H9 (cell line): ENCODE data around the gene UNC13C. TPM values are rescaled to one million over a fixed set of nuclear protein-coding genes. Genes with fewer than 3 reads are reported as not detected.
A peak's percentile ranks its signal among the peaks of the same experiment; 100 is the strongest.

Source experiments
- DNase-seq: peaks from one replicate; pipeline ENCODE4 v3.0.0-alpha.2; 2017
- H2AFZ ChIP-seq: one replicate; pipeline ENCODE4 v1.6.1; 2013; ENCODE audit warnings: mild to moderate bottlenecking, low read length, control low read depth, moderate library complexity
- H2AK5ac ChIP-seq: 2 replicates; pipeline ENCODE4 v1.6.1; 2013; ENCODE audit warnings: low read length, control low read depth, mixed read lengths; ENCODE audit not compliant: insufficient read length
- H2BK120ac ChIP-seq: one replicate; pipeline ENCODE4 v1.6.1; 2013; ENCODE audit warnings: low read depth, mild to moderate bottlenecking, low read length, control low read depth, inconsistent platforms; ENCODE audit not compliant: poor library complexity, severe bottlenecking
- H2BK12ac ChIP-seq: 2 replicates; pipeline ENCODE4 v1.6.1; 2013; ENCODE audit warnings: low read length, control low read depth, mixed read lengths, low read depth; ENCODE audit not compliant: insufficient read length
- H2BK15ac ChIP-seq: 2 replicates; pipeline ENCODE4 v1.6.1; 2013; ENCODE audit warnings: low read depth, low read length, control low read depth
- H2BK20ac ChIP-seq: one replicate; pipeline ENCODE4 v1.6.1; 2013; ENCODE audit warnings: low read depth, mild to moderate bottlenecking, low read length, control low read depth, inconsistent platforms; ENCODE audit not compliant: poor library complexity, severe bottlenecking
- H2BK5ac ChIP-seq: 2 replicates; pipeline ENCODE4 v1.6.1; 2013; ENCODE audit warnings: low read length, control low read depth, mixed read lengths; ENCODE audit not compliant: insufficient read length
- H3K14ac ChIP-seq: 2 replicates; pipeline ENCODE4 v1.6.1; 2013; ENCODE audit warnings: low read length, control low read depth; ENCODE audit not compliant: insufficient read depth
- H3K18ac ChIP-seq: 2 replicates; pipeline ENCODE4 v1.6.1; 2013; ENCODE audit warnings: low read depth, mild to moderate bottlenecking, mixed read lengths, low read length, control low read depth; ENCODE audit not compliant: insufficient read length
- H3K23ac ChIP-seq: 2 replicates; pipeline ENCODE4 v1.6.1; 2013; ENCODE audit warnings: low read length, control low read depth, mixed read lengths, low read depth; ENCODE audit not compliant: insufficient read length
- H3K23me2 ChIP-seq: 2 replicates; pipeline ENCODE4 v1.6.1; 2013; ENCODE audit warnings: low read depth, mild to moderate bottlenecking, mixed read lengths, low read length, control low read depth; ENCODE audit not compliant: insufficient read length, poor library complexity, severe bottlenecking
- H3K27ac ChIP-seq: 2 replicates; pipeline ENCODE4 v1.5.1; 2013; ENCODE audit warnings: low read length, control low read depth, mixed read lengths, low read depth; ENCODE audit not compliant: insufficient read length
- H3K27me3 ChIP-seq: 2 replicates; pipeline ENCODE4 v1.6.1; 2013; ENCODE audit warnings: low read length, control low read depth, inconsistent platforms; ENCODE audit not compliant: insufficient read depth
- H3K4ac ChIP-seq: 2 replicates; pipeline ENCODE4 v1.6.1; 2013; ENCODE audit warnings: low read depth, mild to moderate bottlenecking, control low read depth, inconsistent platforms, low read length, moderate library complexity
- H3K4me1 ChIP-seq: 2 replicates; pipeline ENCODE4 v1.6.1; 2013; ENCODE audit warnings: low read length, control low read depth, inconsistent platforms; ENCODE audit not compliant: insufficient read depth
- H3K4me2 ChIP-seq: 2 replicates; pipeline ENCODE4 v1.6.1; 2013; ENCODE audit warnings: low read length, control low read depth, mixed read lengths; ENCODE audit not compliant: insufficient read length, insufficient read depth
- H3K56ac ChIP-seq: 2 replicates; pipeline ENCODE4 v1.6.1; 2013; ENCODE audit warnings: low read depth, mild to moderate bottlenecking, mixed read lengths, low read length, control low read depth; ENCODE audit not compliant: insufficient read length
- H3K79me1 ChIP-seq: 2 replicates; pipeline ENCODE4 v1.6.1; 2013; ENCODE audit warnings: low read depth, mild to moderate bottlenecking, moderate library complexity, low read length, control low read depth, inconsistent platforms; ENCODE audit not compliant: insufficient read depth, poor library complexity, severe bottlenecking
- H3K79me2 ChIP-seq: 2 replicates; pipeline ENCODE4 v1.6.1; 2013; ENCODE audit warnings: low read length, control low read depth, inconsistent platforms; ENCODE audit not compliant: insufficient read depth
- H3K9ac ChIP-seq: 2 replicates; pipeline ENCODE4 v1.6.1; 2013; ENCODE audit warnings: low read length, control low read depth, mixed read lengths; ENCODE audit not compliant: insufficient read length; ENCODE audit errors: extremely low read depth
- H3K9me3 ChIP-seq: one replicate; pipeline ENCODE4 v1.6.1; 2013; ENCODE audit warnings: low read depth, low read length, inconsistent platforms; ENCODE audit not compliant: control insufficient read depth
- H3T11ph ChIP-seq: one replicate; pipeline ENCODE4 v1.6.1; 2013; ENCODE audit warnings: mild to moderate bottlenecking, low read length, control low read depth, inconsistent platforms
- H4K20me1 ChIP-seq: one replicate; pipeline ENCODE4 v1.6.1; 2013; ENCODE audit not compliant: control insufficient read depth, insufficient read length, insufficient read depth
- H4K5ac ChIP-seq: 2 replicates; pipeline ENCODE4 v1.6.1; 2013; ENCODE audit warnings: low read depth, mild to moderate bottlenecking, mixed read lengths, low read length, control low read depth; ENCODE audit not compliant: insufficient read length
- H4K8ac ChIP-seq: replicated peaks from 2 replicates; pipeline ENCODE4 v1.6.1; 2013; ENCODE audit warnings: low read length, control low read depth, mixed read lengths, low read depth; ENCODE audit not compliant: insufficient read length
- H4K91ac ChIP-seq: 2 replicates; pipeline ENCODE4 v1.6.1; 2013; ENCODE audit warnings: low read depth, mild to moderate bottlenecking, moderate library complexity, mixed read lengths, low read length, control low read depth; ENCODE audit not compliant: insufficient read length
- H3K27ac Mint-ChIP-seq, 3 experiments: 2 replicates in 2 of 3; 3 replicates in 1 of 3; pipeline ENCODE4 v1.8.0; 2020 to 2021; ENCODE audit warnings: mixed read lengths in 3 of 3, mild to moderate bottlenecking in 1 of 3, moderate library complexity in 1 of 3
- H3K27me3 Mint-ChIP-seq: 2 replicates; pipeline ENCODE4 v1.8.0; 2021; ENCODE audit warnings: low read depth, mild to moderate bottlenecking, moderate library complexity, mixed read lengths
- H3K36me3 Mint-ChIP-seq, 3 experiments: 2 replicates in 2 of 3; 3 replicates in 1 of 3; pipeline ENCODE4 v1.8.0; 2020 to 2021; ENCODE audit warnings: low read depth in 3 of 3, mixed read lengths in 3 of 3; ENCODE audit not compliant: insufficient read depth in 1 of 3
- H3K4me1 Mint-ChIP-seq, 2 experiments: 2 replicates each; pipeline ENCODE4 v1.8.0; 2020; ENCODE audit warnings: mixed read lengths in 2 of 2
- H3K4me3 Mint-ChIP-seq, 2 experiments: 2 replicates in 1 of 2; 3 replicates in 1 of 2; pipeline ENCODE4 v1.8.0; 2020 to 2021; ENCODE audit warnings: mild to moderate bottlenecking in 2 of 2, mixed read lengths in 2 of 2, moderate library complexity in 1 of 2
- H3K9me3 Mint-ChIP-seq, 2 experiments: 2 replicates in 1 of 2; 3 replicates in 1 of 2; pipeline ENCODE4 v1.8.0; 2020; ENCODE audit warnings: mild to moderate bottlenecking in 2 of 2, mixed read lengths in 2 of 2, moderate library complexity in 1 of 2
- CTCF ChIP-seq: fragments of 200-600 bp; sonication (generic); conservative IDR thresholded peaks from 3 replicates; pipeline ENCODE4 v1.8.0; 2021; ENCODE audit warnings: antibody characterized with exemption, mild to moderate bottlenecking
- WGBS: extraction: QIAGEN DNeasy Blood & Tissue Kit; methylation state at CpG from one replicate; pipeline ENCODE4 v1.1.7; 2013; ENCODE audit warnings: missing lambda C conversion rate, low lambda C conversion rate, mixed read lengths; ENCODE audit not compliant: insufficient read length; ENCODE audit errors: extremely low coverage; 5-methylcytosine and 5-hydroxymethylcytosine counted together
- total RNA-seq: library from RNA; stranded (reverse); gene quantifications from 2 replicates; pipeline ENCODE4 v1.2.1, GENCODE V29; 2021

UNC13C gene
- total RNA-seq, 1 experiment from 2014 or later, result 0.02 TPM

GRCh38 chr15:53962646-53963561 is 15.3 kb upstream of the UNC13C start:
- Mint-ChIP-seq H3K27me3 (no peaks in the 10 kb centered on the region), H3K4me1 (peaks cover 7 to 11% of the 10 kb centered on the region in 2 experiments; a peak in 3 of 4 replicates), H3K36me3 (no peaks in the 10 kb centered on the region), H3K4me3 (no peak overlapping the region), H3K9me3 (0 out of 5 replicates have a peak, but pooled peaks cover 0 to 2% of the 10 kb centered on the region in 2 experiments), H3K27ac (no peak overlapping the region)
- Histone ChIP-seq H2AK5ac (no peak overlapping the region), H3K4me2 (no peak overlapping the region), H3K4ac (no peak overlapping the region), H3K56ac (no peak overlapping the region), H4K91ac (no peak overlapping the region), H2AFZ (no peak overlapping the region), H3K27me3 (no peaks in the 10 kb centered on the region), H3K79me2 (no peaks in the 10 kb centered on the region), H3T11ph (no peak overlapping the region), H3K14ac (no peak overlapping the region), H2BK5ac (no peak overlapping the region), H4K5ac (no peak overlapping the region), H4K20me1 (no peaks in the 10 kb centered on the region), H2BK20ac (no peak overlapping the region), H4K8ac (no peak overlapping the region), H3K79me1 (no peaks in the 10 kb centered on the region), H3K23ac (no peak overlapping the region), H3K9me3 (no peaks in the 10 kb centered on the region), H3K18ac (no peak overlapping the region), H3K23me2 (no peaks in the 10 kb centered on the region), H2BK15ac (no peak overlapping the region), H3K4me1 (no peaks in the 10 kb centered on the region), H3K27ac (no peak overlapping the region), H2BK12ac (no peak overlapping the region), H2BK120ac (no peak overlapping the region), H3K9ac (no peak overlapping the region)
- WGBS, result no CpG with 5 or more reads among the region's 4 CpGs
- TF ChIP-seq CTCF, result peak; percentile 77
- DNase-seq, result peak; percentile 30
